NT2/D1 (cell line): Measurements from ENCODE around the gene ECT2.

Experiments used
- DNase-seq: peaks from one replicate; pipeline ENCODE4 v3.0.0-alpha.2; 2011; ENCODE audit warnings: low read depth, low spot score
- H3K27me3 ChIP-seq: 2 replicates; pipeline ENCODE4 v1.6.0; 2011; ENCODE audit warnings: mild to moderate bottlenecking; ENCODE audit not compliant: insufficient read length, insufficient read depth
- H3K36me3 ChIP-seq: 2 replicates; pipeline ENCODE4 v1.6.1; 2011; ENCODE audit warnings: mild to moderate bottlenecking, low read length, mixed read lengths; ENCODE audit not compliant: insufficient read depth, insufficient read length
- H3K4me1 ChIP-seq: 2 replicates; pipeline ENCODE4 v1.5.1; 2011; ENCODE audit not compliant: insufficient read depth, insufficient read length
- H3K4me3 ChIP-seq: 2 replicates; pipeline ENCODE4 v1.5.1; 2011; ENCODE audit warnings: low read depth; ENCODE audit not compliant: insufficient read length
- H3K9ac ChIP-seq: 2 replicates; pipeline ENCODE4 v1.6.0; 2011; ENCODE audit warnings: low read depth; ENCODE audit not compliant: insufficient read length
- H3K9me3 ChIP-seq: 2 replicates; pipeline ENCODE4 v1.5.1; 2011; ENCODE audit warnings: mild to moderate bottlenecking, low read length; ENCODE audit not compliant: insufficient read depth
- SUZ12 ChIP-seq: IDR thresholded peaks from 2 replicates; pipeline ENCODE4 v1.6.1; 2011; ENCODE audit not compliant: insufficient read length, insufficient read depth; ENCODE audit errors: extremely low read depth
- YY1 ChIP-seq: IDR thresholded peaks from 2 replicates; pipeline ENCODE4 v1.6.1; 2011; ENCODE audit not compliant: insufficient read length, insufficient read depth
- ZNF274 ChIP-seq: IDR thresholded peaks from 2 replicates; pipeline ENCODE4 v1.6.1; 2011; ENCODE audit warnings: mild to moderate bottlenecking, low read depth, low read length

The ECT2 gene

DNA sequence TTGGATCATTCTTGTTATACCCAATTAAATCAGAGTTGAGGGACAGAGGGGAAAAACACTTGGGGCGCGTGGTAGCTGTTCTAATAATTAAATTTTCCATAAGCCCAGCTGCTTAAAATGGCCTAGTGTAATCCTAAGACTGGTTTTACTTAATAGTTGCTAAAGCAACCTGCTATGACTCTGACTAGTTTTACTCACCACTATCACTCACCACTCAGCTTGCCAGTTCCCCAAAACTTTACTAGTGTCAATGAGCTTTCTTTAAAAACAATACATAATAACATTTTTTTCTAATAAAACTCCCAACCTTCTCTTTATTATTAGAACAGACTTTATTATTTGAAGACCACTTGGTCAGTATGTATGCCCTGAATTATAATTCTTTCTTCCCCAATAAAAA, 49.6 kb downstream of the ECT2 start:
- no peak for TF ChIP-seq YY1
- TF ChIP-seq ZNF274 = no peak
- no peak for TF ChIP-seq SUZ12
- no peaks in the 10 kb centered on the region for H3K4me1 ChIP-seq
- no peaks in the 10 kb centered on the region for H3K9me3 ChIP-seq
- no peak for DNase-seq
- no peak overlapping the region for H3K9ac ChIP-seq
- H3K27me3 ChIP-seq = no peaks in the 10 kb centered on the region
- H3K4me3 ChIP-seq = no peak overlapping the region
- peaks cover 55% of the 10 kb centered on the region for H3K36me3 ChIP-seq

DNA sequence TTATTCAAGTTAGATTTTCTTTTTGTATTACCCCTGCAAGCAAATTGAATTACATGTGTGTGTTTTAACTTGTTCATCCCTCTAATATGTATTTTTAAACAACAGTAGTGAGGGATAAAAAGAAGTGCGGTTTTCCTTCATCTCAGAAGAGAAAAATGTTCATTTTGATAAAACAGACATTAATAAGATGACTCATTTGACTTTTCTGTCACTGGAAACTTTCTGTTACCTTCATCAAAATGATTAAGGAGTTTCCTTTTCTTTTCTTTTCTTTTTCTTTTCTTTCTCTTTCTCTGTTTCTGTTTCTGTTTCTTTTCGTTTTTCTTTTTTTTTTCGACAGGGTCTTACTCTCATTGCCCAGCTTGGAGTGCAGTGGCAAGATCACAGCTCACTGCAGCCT, 53.0 kb downstream of the ECT2 start:
- H3K36me3 ChIP-seq = peaks cover 67% of the 10 kb centered on the region
- H3K9me3 ChIP-seq = no peaks in the 10 kb centered on the region

DNA sequence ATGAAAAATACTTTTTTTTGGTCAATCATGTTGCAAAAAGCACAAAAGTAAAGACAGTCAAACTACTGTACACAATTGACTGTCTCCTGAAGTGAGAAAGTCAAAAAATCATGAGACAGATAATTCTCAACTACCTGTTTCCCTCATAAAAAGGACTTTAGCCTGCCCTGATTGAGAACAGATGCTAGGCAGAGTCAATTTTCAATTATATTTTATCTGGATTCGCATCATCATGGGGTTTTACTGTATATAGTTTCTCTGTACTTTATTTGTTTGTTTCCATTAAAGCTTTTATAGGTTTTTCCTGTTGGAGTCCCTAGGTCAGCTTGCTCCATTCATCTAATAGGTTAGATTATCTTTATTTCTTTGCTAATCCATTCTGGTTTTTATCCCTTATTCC, 53.8 kb downstream of the ECT2 start:
- DNase-seq = no peak
- H3K9ac ChIP-seq = no peak overlapping the region
- TF ChIP-seq YY1 = no peak
- no peaks in the 10 kb centered on the region for H3K4me1 ChIP-seq
- H3K36me3 ChIP-seq = peaks cover 73% of the 10 kb centered on the region
- no peaks in the 10 kb centered on the region for H3K9me3 ChIP-seq
- H3K4me3 ChIP-seq = no peak overlapping the region
- no peaks in the 10 kb centered on the region for H3K27me3 ChIP-seq

More for the DNA sequence above, 53.0 kb downstream of the ECT2 start:
- no peak overlapping the region for H3K9ac ChIP-seq
- H3K4me3 ChIP-seq = no peak overlapping the region
- H3K4me1 ChIP-seq = no peaks in the 10 kb centered on the region
- no peak for DNase-seq
- no peak for TF ChIP-seq SUZ12
- no peak for TF ChIP-seq YY1
- no peak for TF ChIP-seq ZNF274
- H3K27me3 ChIP-seq = no peaks in the 10 kb centered on the region

GRCh38 chr3:172808969-172809546, 58.5 kb downstream of the ECT2 start:
- Histone ChIP-seq H3K9ac (no peak overlapping the region), H3K4me3 (no peak overlapping the region), H3K27me3 (no peaks in the 10 kb centered on the region), H3K36me3 (peaks cover 61% of the 10 kb centered on the region), H3K9me3 (no peaks in the 10 kb centered on the region), H3K4me1 (no peaks in the 10 kb centered on the region)
- DNase-seq = no peak
- TF ChIP-seq YY1 (no peak), SUZ12 (no peak), ZNF274 (no peak)

DNA sequence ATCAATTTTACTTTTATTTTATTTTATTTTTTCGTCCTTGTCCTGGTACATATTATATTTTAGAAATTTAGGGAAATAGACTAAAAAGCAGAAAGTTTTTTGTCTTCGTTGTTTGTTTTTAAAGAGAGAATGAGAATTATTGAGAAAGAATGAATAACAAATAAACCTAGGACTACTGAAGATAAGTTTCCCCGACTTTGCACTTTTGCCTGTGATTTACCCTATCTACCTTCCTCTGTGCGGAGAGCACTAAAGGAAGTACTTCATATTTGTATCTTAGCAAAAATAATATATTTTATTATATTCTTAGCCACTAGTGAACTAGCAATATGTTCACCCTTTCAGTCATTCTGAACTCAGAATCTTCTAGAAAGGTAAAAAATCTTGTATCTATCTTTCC, 60.6 kb downstream of the ECT2 start:
- H3K4me1 ChIP-seq = no peaks in the 10 kb centered on the region
- no peaks in the 10 kb centered on the region for H3K9me3 ChIP-seq
- peaks cover 57% of the 10 kb centered on the region for H3K36me3 ChIP-seq
- no peaks in the 10 kb centered on the region for H3K27me3 ChIP-seq
- no peak overlapping the region for H3K4me3 ChIP-seq
- no peak overlapping the region for H3K9ac ChIP-seq
- TF ChIP-seq SUZ12 = no peak
- no peak for DNase-seq

GRCh38 chr3:172813462-172813861, 62.9 kb downstream of the ECT2 start:
- Histone ChIP-seq H3K4me3 (no peak overlapping the region), H3K36me3 (peaks cover 54% of the 10 kb centered on the region), H3K27me3 (no peaks in the 10 kb centered on the region), H3K4me1 (no peaks in the 10 kb centered on the region), H3K9ac (no peak overlapping the region), H3K9me3 (no peaks in the 10 kb centered on the region)
- no peak for DNase-seq
- TF ChIP-seq YY1 (no peak), SUZ12 (no peak), ZNF274 (no peak)

- TF ChIP-seq SUZ12 (no peak), ZNF274 (no peak)
- DNase-seq = no peak
- no peak overlapping the region for H3K4me3 ChIP-seq
- no peaks in the 10 kb centered on the region for H3K9me3 ChIP-seq
- H3K4me1 ChIP-seq = no peaks in the 10 kb centered on the region
- H3K27me3 ChIP-seq = no peaks in the 10 kb centered on the region
- H3K36me3 ChIP-seq = peaks cover 52% of the 10 kb centered on the region
- no peak overlapping the region for H3K9ac ChIP-seq
Observed at GRCh38 chr3:172814738-172815137, 64.2 kb downstream of the ECT2 start.

DNA sequence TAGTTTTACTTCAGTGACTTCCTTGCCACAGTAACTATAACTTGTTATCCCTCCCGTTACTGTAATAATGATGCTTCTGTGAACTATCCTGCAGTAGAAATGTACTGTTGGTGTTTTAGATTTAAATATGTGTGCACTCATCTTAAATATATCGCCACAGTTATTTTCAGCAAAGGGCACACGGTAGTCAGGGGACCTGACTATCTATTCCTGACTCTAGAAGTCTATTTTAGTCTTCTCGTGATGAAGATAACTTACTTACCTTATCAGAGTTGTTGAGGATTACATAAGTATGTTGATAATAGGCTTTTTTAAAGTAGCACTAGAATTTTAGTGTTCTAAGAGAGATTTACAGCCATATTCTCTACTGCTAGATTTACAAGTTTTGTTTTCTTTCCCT, 65.3 kb downstream of the ECT2 start:
- Histone ChIP-seq H3K9ac (no peak overlapping the region), H3K4me1 (no peaks in the 10 kb centered on the region), H3K9me3 (no peaks in the 10 kb centered on the region; the same call in 1 of the 2 replicates), H3K4me3 (no peak overlapping the region), H3K36me3 (peaks cover 48% of the 10 kb centered on the region), H3K27me3 (no peaks in the 10 kb centered on the region)
- no peak for DNase-seq
- TF ChIP-seq ZNF274 = no peak
- TF ChIP-seq YY1 = no peak
- TF ChIP-seq SUZ12 = no peak
